Retina (tissue), 1 donor: ENCODE measurements around the gene TIMM17A.
"Not testable (repeated sequence)": the region's sequence is repeated elsewhere in the genome, so short reads cannot be mapped to it uniquely, and the experiment has no call there.

Experiments used
- DNase-seq: peaks from one replicate; pipeline ENCODE4 v3.0.0-alpha.2; 2016

TIMM17A gene

DNA sequence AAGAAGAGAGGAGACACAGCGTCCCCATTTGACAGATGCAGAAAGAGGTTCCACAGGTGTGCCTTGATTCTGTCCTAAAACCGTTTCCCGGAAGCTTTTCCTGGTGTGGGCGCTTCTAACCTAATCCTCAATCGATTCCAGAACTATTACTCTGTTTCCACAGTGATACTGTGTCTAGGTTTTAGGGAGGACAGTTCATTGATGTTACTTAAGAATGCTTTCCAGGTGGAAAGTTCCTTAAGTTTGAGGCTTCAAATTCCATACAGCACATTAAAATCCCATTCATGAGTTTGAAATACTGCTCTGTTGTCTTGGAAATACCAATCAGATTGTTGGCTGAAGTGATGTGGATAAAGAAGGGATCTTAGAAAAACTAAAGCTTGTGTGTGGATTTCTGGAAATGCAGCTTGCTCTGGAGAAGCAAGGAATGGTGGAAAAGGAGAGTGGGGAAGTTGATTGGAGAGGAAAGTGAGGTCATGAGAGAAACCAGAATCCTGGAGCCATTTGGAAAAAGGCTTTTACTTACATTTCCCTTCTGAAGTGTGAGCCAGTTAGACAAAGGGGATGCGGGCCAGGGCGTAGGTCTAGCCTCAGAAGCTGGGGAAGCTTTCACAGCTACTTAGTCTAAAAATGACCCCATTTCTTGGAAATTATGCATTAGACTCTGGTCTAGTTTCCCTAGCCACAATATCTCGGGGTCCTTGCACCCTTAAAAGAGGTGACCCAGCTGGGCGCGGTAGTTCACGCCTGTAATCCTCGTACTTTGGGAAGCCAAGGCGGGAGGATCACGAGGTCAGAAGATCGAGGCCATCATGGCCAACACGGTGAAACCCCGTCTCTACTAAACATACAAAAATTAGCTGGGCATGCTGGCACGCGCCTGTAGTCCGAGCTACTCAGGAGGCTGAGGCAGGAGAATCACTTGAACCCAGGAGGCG is 61.8 kb downstream of the TIMM17A start:
- no peak for DNase-seq

DNA sequence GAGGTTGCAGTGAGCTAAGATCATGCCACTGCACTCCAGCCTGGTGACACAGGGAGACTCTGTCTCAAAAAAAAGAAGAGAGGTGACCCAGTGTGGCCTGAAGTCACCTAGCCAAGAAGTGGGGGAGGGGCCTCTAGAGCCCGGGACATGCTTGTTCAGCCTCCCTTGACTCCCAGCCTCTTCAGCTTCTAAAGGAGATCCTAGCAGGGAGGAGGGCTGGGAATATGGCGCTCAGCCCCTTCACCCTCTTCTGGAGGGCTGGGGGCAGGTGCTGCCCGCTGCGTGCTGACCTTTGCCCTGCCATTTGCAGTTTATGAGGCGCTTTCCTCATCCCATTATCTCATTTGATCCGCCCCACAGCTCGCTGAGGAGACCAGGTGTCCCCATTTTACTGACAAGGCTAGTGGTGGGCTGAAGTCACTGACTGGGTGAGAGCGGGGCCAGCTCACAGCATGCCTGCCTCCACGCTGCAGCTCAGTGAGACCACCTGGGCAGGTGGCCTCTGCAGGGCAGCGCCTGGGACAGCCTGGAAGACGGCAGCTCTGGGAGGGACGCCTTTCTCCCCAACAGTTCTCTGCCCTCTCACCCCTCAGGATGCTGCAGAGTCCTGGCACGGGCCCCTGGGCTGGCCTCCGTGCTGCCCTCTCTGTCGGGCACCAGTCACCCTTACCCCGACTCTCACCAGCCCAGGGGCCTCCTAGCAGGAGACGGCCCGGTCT is 62.6 kb downstream of the TIMM17A start:
- DNase-seq, result no peak

DNA sequence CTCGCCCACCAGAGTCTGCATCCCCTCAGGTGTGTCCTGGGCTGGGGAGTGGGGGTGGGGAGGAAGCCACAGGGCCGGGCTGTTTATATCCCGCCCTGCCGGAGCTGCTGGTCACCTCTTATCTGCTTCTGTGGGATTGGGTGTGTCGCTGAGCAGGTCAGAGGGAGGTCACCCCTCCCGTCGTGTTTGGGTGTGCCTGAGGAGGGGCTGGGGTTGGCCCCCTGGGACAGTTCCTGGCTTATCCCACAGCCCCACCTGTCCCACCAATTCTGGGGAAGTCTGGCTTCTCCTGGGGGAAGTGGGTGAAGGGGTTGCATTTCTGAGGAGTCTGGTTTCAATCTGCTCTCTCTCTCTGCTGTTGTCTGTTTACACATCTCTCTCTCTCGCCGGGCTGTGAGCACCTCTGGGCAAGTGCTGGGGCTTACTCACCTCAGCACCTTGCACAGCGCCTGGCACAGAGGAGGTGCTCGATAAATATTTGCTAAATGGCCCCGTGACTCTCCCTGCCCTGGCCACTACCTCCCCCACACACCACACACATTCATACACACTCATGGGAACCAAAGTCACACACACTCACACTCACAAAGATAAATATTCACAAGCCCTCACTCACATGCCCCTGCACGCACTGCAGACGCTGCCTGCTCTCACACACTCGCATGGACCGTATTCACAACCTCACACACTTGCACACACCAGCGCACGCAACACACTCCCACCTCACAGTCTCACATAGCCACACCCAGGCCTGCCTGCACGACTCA is 63.3 kb downstream of the TIMM17A start:
- DNase-seq, result no peak

DNA sequence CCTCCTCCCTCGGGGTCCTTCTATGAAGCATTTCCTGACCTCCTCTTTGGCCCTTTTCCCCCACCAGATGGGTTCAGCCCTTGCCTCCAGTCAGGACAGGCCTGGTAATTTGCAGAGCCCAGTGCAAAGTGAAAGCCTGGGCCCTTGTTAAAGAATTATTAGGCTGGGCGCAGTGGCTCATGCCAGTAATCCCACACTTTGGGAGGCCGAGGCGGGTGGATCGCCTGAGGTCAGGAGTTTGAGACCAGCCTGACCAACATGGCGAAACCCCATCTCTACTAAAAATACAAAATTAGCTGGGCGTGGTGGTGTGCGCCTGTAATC is 63.9 kb downstream of the TIMM17A start:
- not testable (repeated sequence) for DNase-seq
